HG03378 (cell line): ENCODE measurements around the gene GHSR.

Experiments
- ATAC-seq: cut with Tn5 transposase; IDR thresholded peaks from one replicate; pipeline ENCODE4 v1.9.1; 2021; ENCODE audit warnings: mild to moderate bottlenecking, moderate library complexity; ENCODE audit not compliant: unreplicated experiment

The GHSR gene

GRCh38 chr3:172441581-172441980, 6.7 kb downstream of the GHSR start:
- ATAC-seq, result no peak

- ATAC-seq, result no peak
These were observed 10.1 kb downstream of the GHSR start for GRCh38 chr3:172438186-172438585.

GRCh38 chr3:172437713-172438112, 10.5 kb downstream of the GHSR start:
- ATAC-seq, result no peak

- ATAC-seq, result no peak
These were observed 32.9 kb downstream of the GHSR start for GRCh38 chr3:172415323-172415722.

- ATAC-seq, result no peak
These were observed 36.7 kb downstream of the GHSR start for GRCh38 chr3:172411478-172411947.

DNA sequence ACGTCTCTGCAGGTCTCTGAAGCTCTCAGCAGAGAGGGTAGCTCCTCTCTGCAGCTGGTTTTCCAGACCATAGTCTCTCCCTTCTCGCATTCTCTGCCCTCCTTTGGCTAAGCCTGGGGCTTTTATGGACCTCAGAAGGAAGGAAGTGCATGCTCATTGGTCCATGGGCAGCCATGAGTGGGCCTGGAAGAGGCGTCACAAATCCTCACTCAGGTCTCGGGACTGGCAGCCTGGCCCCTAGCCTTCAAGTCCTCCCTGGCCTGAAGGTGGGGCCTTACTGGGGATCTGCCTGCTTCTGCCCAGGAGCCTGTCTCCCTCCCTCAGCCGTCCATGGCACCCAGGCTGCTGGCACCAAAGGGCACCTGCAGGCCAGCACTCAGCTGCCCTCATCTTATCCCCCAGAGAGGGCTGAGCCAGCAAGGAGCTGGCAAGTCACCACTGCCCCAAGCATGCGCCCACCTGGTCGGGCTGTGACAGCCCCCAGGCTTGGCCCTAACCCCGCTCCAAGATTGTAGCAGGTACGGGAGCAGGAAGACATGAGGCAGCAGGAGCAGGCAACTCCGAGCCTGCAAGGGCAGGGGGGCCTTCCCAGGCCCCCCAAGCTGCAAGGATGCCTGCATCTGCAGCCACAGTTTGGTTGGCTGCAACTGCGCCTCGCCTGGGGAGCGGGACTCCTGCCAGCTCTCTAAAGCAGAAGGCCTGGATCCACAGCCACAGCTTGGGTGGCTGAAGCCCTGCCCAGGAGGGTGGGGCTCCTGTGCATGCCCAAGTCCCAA, 37.4 kb downstream of the GHSR start:
- no peak for ATAC-seq

GRCh38 chr3:172407872-172408271, 40.4 kb downstream of the GHSR start:
- ATAC-seq, result no peak

- ATAC-seq, result no peak
These were observed 42.3 kb downstream of the GHSR start for GRCh38 chr3:172405914-172406313.

DNA sequence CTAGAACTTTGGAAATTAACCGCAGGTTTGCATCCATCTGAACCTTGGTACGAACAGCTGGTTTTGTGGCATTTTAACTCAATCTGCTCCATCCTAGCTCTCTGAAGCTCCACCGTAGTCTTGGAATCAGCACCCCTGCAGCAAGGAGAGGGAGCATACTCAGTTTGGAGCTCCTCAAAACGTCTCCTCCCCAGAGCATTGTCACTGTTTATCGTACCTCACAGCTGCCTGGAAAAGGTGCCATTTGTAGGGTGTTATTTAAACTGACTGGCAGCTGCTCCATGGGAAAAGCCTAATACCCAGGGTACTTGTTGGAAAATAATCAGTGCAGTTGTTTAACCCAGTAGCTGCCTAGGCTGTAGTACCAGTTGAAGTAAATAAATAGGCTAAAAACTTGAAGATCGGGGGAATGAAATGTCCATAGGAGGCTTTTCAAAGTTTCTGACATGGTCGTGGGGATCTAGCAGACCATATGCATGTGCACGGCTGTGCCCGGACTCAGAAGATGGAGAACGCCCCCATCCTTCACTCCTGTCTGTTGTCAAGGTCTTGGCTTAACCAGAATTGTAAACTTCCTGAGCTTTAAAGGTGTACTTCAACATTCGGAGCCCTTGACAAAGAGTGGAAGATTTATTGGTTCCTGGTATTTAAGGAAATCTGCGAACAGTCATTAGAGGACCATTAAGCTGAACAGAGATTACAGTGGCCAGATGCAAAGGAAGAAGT, 43.9 kb downstream of the GHSR start:
- ATAC-seq, result no peak

DNA sequence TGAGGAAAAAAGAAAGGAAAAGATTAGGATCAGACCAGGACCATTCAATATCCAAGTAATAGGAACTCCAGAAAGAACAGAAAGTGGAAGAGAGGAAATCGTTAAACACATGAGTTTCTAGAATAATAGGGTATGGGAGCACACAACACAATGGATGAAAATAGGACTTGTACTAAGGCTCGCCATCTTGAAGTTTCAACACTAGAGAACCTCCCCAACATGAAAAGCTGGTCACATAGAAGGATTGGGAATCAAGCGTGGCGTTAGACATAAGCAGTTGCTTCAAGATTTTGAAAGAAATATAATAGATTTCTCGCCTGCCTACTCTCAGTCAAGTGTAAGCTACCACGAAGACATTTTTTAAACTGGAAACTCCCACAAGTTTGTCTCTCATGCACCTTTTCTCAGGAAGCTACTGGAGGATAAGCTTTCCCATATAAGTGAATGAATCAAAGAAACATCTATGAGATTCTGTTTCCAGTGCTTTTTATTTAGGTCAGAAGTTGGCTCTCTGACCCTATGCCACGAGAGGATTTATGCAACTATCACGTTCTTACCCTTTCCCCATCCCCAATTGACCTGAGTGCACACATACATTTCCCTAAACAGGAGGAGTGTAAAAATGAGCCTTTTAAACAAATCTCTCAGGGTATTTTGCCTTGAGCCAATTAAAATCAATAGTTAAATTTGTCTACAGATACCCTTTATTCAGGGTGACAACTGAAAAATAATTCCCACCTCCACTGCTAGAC, 45.2 kb downstream of the GHSR start:
- no peak for ATAC-seq

- no peak for ATAC-seq
These were observed 46.2 kb downstream of the GHSR start for GRCh38 chr3:172402090-172402489.

DNA sequence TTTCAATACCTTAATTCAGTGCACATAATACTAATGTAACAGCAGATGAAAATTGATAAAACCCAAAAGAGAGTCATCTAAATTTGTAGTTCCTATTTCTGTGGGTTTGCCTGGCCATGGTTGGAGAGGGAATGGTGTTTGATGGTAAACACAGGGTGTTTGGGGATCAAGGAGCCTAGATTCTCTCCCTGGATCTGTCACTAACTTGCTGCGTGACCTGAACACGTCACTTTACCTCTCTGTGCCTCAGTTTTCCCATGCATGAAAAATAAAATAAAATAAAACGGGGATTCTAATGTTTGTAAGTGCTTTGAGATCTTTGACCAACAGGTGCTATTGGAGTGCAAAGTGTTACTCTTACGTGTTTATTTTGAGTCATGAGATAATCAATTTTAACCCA, 49.8 kb downstream of the GHSR start:
- no peak for ATAC-seq

DNA sequence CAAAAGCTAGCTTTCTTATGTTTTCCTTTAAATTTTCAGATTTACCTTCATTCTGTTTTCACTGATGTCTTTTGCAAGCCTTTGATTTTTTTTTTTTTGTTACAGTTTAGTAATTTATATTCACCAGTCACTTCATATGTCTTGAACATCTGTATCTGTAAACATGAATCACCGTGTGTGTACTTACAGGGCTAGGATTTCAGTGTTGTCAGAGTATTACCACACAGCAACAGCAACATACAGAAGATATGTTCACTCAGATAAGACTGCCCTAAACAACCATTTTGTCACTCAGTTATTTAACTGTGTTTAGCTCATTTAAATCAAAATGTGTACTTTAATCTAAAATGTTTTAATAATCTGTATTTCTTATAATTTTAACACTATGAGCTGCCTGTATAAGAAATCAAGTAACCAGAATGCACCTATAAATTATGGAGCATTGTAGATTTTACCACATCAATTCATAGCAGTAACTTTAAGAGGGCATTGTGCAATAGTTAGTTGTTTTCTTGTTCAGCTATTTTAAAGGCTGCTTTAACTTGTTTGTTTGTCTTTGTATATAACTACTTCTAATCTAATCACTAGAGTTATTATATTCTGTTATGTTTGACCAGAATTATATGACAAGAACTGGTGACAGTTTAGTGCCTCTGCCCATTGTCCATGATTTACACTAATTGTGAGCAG, 50.4 kb downstream of the GHSR start:
- no peak for ATAC-seq

DNA sequence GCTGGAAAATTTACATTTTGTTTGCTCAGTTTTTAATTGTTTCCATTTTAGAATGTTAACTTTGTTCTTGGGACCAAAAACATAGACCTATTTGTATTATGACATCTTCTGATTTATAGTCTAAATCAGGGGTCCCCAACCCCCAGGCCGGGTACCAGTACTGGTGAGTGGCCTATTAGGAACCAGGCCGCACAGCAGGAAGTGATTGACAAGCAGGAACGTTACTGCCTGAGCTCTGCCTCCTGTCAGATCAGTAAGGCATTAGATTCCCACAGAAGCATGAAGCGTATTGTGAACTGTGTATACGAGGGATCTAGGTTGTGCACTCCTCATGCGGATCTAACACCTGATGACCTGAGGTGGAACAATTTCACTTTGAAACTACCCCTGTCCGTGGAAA, 51.9 kb downstream of the GHSR start:
- no peak for ATAC-seq

- no peak for ATAC-seq
These were observed 53.6 kb downstream of the GHSR start for GRCh38 chr3:172394692-172395091.
